KMS-11 (cell line): ENCODE measurements around the gene TRIM47.

ENCODE experiments used
- H2AFZ ChIP-seq: fragments of 200-600 bp; sonication (generic); 2 replicates; pipeline ENCODE4 v1.6.1; 2016; ENCODE audit warnings: antibody characterized with exemption, mixed run types, low read depth
- H3K27ac ChIP-seq: fragments of 200-600 bp; sonication (generic); 2 replicates; pipeline ENCODE4 v1.6.1; 2016; ENCODE audit warnings: mild to moderate bottlenecking, mixed run types
- H3K27me3 ChIP-seq: fragments of 200-600 bp; sonication (generic); 2 replicates; pipeline ENCODE4 v1.6.1; 2017; ENCODE audit warnings: mild to moderate bottlenecking, low read depth, mixed run types, moderate library complexity; ENCODE audit not compliant: insufficient read depth
- H3K36me3 ChIP-seq: fragments of 200-600 bp; sonication (generic); 2 replicates; pipeline ENCODE4 v1.6.1; 2017; ENCODE audit warnings: mild to moderate bottlenecking, mixed run types; ENCODE audit not compliant: insufficient read depth
- H3K4me1 ChIP-seq: fragments of 200-600 bp; sonication (generic); 2 replicates; pipeline ENCODE4 v1.6.1; 2016; ENCODE audit warnings: mild to moderate bottlenecking, low read depth, mixed run types; ENCODE audit not compliant: poor library complexity, severe bottlenecking
- H3K4me2 ChIP-seq: fragments of 200-600 bp; sonication (generic); 2 replicates; pipeline ENCODE4 v1.7.0; 2016; ENCODE audit warnings: mild to moderate bottlenecking, mixed run types
- H3K4me3 ChIP-seq: fragments of 200-600 bp; sonication (generic); IDR thresholded peaks from 2 replicates; pipeline ENCODE4 v1.6.1; 2017; ENCODE audit warnings: low read depth, low read length, mixed read lengths; ENCODE audit not compliant: insufficient read depth
- H3K79me2 ChIP-seq: fragments of 200-600 bp; sonication (generic); 2 replicates; pipeline ENCODE4 v1.6.1; 2016; ENCODE audit warnings: low read depth, mixed run types; ENCODE audit not compliant: insufficient read depth
- H3K9ac ChIP-seq: fragments of 200-600 bp; sonication (generic); 2 replicates; pipeline ENCODE4 v1.6.1; 2016; ENCODE audit warnings: mild to moderate bottlenecking, mixed run types
- H4K20me1 ChIP-seq: fragments of 200-600 bp; sonication (generic); 2 replicates; pipeline ENCODE4 v1.6.1; 2016; ENCODE audit warnings: mild to moderate bottlenecking, mixed run types; ENCODE audit not compliant: insufficient read depth
- CTCF ChIP-seq: fragments of 200-600 bp; sonication (generic); conservative IDR thresholded peaks from 2 replicates; pipeline ENCODE4 v1.6.1; 2017; ENCODE audit warnings: low read depth, mild to moderate bottlenecking, antibody characterized with exemption, low read length, moderate library complexity, mixed read lengths

The TRIM47 gene

GRCh38 chr17:75925103-75925502, 46.7 kb upstream of the TRIM47 start:
- Histone ChIP-seq H3K27me3 (no peaks in the 10 kb centered on the region), H3K36me3 (no peaks in the 10 kb centered on the region), H2AFZ (no peak overlapping the region), H3K4me2 (no peak overlapping the region), H3K9ac (no peak overlapping the region), H4K20me1 (no peaks in the 10 kb centered on the region), H3K27ac (no peak overlapping the region), H3K79me2 (no peaks in the 10 kb centered on the region), H3K4me1 (no peaks in the 10 kb centered on the region), H3K4me3 (no peak overlapping the region)
- TF ChIP-seq CTCF = no peak

- no peak overlapping the region for H3K4me3 ChIP-seq
- H3K79me2 ChIP-seq = no peaks in the 10 kb centered on the region
- H3K27ac ChIP-seq = no peak overlapping the region
- H3K9ac ChIP-seq = no peak overlapping the region
- no peaks in the 10 kb centered on the region for H3K27me3 ChIP-seq
- H3K4me1 ChIP-seq = no peaks in the 10 kb centered on the region
- H3K4me2 ChIP-seq = no peak overlapping the region
- no peak overlapping the region for H2AFZ ChIP-seq
- H4K20me1 ChIP-seq = no peaks in the 10 kb centered on the region
- no peaks in the 10 kb centered on the region for H3K36me3 ChIP-seq
- TF ChIP-seq CTCF = no peak
Observed at GRCh38 chr17:75922963-75923874, 44.8 kb upstream of the TRIM47 start.

GRCh38 chr17:75922173-75922961, 44.0 kb upstream of the TRIM47 start:
- Histone ChIP-seq H3K9ac (no peak overlapping the region), H3K4me1 (no peaks in the 10 kb centered on the region), H3K4me3 (no peak overlapping the region), H3K27ac (no peak overlapping the region), H3K79me2 (no peaks in the 10 kb centered on the region), H3K27me3 (no peaks in the 10 kb centered on the region), H3K4me2 (no peak overlapping the region), H3K36me3 (no peaks in the 10 kb centered on the region), H4K20me1 (no peaks in the 10 kb centered on the region), H2AFZ (no peak overlapping the region)
- no peak for TF ChIP-seq CTCF

- no peak overlapping the region for H2AFZ ChIP-seq
- no peaks in the 10 kb centered on the region for H4K20me1 ChIP-seq
- no peaks in the 10 kb centered on the region for H3K36me3 ChIP-seq
- no peak overlapping the region for H3K4me3 ChIP-seq
- H3K79me2 ChIP-seq = no peaks in the 10 kb centered on the region
- H3K9ac ChIP-seq = no peak overlapping the region
- no peak for TF ChIP-seq CTCF
- H3K27ac ChIP-seq = no peak overlapping the region
- no peaks in the 10 kb centered on the region for H3K4me1 ChIP-seq
- no peak overlapping the region for H3K4me2 ChIP-seq
- no peaks in the 10 kb centered on the region for H3K27me3 ChIP-seq
Observed at GRCh38 chr17:75921596-75921995, 43.2 kb upstream of the TRIM47 start.
